Activated T-helper 1 cell treated with Interleukin-2 at 50 U/mL for 16 hours (primary cell): Measurements from ENCODE around the gene OXNAD1.

Source experiments
- DNase-seq: peaks from one replicate; pipeline ENCODE4 v3.0.0-alpha.2; 2020; ENCODE audit warnings: low read depth

OXNAD1 gene

DNA sequence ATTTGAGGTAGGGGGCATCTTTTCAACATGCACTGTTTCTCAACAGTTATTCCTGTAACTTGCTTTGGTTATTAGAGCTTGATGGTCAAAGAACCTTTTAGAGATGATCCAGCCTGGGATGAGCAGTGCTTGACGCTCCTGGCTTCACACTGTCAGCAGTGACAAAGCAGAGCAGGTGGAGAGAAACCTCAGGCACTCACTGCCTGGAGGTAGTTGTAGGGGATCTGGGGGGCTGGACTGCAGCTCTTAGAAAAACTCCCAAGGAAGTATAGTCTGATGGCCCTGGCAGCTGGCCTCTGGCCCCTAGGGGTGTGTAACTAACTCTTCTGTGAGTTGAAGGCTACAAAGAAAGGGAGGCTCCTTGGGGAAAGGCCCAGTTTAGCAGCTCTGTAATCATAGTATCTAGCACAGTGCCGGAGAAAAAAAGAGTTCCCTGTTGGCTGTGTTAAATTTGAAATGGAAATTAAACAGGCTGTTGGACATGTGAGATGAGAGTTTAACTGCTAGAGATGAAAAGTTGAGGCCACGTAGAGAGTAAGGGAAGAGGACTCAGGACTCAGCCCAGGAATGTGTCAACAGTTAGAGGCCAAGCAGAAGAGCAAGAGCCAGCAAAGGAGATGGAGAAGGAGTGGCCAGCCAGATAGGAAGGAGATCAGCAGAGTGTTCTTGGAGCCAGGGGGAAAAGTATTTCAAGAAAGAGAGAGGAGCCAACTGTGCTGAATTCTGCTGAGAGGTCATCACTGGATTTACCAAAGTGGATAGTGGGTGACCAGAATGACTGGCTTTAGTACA lies 14.2 kb downstream of the OXNAD1 start:
- no peak for DNase-seq

DNA sequence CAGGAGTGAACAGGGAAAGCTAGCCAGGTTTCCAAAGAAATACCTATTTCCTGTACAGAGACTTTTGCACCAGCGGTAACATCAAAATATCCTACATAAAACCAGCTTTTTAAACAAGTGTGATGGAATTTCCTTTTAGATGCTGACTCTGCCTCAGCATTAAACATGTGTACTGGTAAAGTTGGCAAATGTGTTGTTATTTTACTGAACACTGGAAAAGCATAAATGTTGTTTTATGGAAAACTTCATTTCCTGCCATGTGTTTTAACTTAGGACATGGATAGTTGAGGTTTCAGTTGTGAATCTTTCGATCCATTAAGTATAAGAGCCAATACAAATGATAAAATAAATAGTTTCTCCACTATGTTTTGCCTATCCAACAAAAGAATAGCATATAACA lies 15.7 kb downstream of the OXNAD1 start:
- no peak for DNase-seq

DNA sequence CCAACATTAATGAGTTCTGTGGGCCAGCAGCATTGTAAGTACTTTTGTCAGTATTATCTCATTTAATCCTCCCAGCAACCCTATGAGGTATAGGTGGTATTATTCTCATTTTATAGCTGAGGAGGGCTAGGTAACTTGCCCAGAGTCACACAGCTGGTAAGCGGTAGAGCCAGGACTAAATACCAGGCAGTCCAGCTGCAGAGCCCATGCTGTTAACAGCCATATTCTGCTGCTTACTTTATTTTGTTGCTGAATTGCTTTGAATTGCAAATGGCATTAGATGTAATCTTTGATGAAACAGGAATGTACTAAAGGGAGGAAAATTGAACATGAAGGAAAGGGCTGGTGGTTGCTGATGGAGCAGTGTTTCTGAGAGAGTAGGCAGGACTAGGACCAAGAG lies 19.6 kb downstream of the OXNAD1 start:
- DNase-seq = no peak

DNA sequence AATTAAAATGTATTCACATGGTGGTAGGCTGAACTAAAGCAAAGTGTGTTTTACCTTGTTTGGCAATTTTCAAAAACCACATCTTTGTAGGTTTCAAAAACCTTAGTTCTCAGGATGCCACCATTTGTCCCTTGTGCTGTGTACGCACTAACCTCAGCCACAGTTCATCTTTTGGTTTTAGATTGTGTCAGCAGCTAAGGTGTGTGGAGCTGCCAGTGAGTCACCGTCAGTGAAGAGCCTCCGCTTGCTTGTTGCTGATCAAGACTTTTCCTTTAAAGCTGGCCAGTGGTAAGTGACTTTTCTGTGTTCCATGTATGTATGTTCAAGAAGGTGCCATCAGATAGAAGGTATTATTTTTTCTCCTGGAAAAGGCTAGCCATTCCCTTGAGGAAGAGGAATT lies 21.1 kb downstream of the OXNAD1 start:
- peak; percentile 54 for DNase-seq

DNA sequence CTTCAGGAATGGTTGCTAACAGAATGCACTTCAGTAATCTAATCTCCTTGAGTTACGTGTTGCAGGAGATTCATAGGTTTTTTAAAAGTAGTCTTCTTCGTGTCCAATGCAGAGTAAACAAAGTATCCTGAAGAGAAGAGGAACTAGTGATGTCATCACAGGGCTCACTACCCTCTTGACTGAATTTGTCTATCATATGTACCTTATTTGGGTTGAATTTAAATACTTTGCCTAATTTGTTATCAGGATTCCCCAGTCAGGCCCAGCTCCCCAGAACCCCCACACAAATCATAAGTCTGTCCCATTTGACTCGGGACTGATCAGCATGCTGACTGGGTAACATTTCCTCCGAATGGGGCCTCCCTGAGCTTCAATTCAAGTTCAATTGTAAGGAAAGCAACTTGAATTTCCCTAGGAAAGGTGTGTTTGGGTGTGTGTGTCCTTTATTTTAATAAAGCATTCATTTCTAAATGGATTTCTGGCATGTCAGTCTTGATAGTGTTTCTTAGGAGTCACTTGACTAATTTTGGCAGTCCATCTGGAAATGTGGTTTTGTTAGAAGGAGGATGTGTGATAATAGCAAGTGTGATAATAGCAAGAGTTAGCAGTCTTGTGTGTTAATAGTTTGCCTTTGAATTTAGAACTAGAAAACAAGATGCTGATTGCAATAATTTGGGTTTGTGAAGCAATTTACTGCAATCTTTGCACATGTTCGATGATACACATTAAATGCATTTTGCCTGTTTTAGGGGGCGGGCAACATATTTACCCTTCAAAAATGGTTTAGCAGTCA lies 21.9 kb downstream of the OXNAD1 start:
- DNase-seq = no peak

GRCh38 chr3:16288664-16289063 lies 23.7 kb downstream of the OXNAD1 start:
- DNase-seq = no peak

- DNase-seq = no peak
These were observed 24.3 kb downstream of the OXNAD1 start for GRCh38 chr3:16289144-16289889.

GRCh38 chr3:16290007-16290826 lies 25.2 kb downstream of the OXNAD1 start:
- no peak for DNase-seq

- no peak for DNase-seq
These were observed 25.8 kb downstream of the OXNAD1 start for GRCh38 chr3:16290827-16291196.

DNA sequence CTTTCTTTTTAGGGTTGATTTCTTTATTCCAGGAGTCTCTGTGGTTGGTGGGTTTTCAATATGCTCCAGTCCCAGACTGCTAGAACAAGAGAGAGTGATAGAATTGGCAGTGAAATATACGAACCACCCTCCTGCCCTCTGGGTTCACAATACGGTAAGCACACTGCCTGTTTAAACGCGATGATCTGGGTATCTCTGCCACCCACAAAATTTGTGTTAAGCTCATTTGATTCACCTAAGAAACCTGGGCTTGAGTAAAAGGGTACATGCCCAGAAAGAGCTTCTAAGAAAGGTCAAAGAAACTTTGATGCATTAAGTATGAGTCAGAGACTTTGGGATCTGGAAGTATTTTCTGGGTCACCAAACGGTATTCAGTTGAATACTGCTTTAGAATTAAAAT lies 29.8 kb downstream of the OXNAD1 start:
- DNase-seq = no peak

DNA sequence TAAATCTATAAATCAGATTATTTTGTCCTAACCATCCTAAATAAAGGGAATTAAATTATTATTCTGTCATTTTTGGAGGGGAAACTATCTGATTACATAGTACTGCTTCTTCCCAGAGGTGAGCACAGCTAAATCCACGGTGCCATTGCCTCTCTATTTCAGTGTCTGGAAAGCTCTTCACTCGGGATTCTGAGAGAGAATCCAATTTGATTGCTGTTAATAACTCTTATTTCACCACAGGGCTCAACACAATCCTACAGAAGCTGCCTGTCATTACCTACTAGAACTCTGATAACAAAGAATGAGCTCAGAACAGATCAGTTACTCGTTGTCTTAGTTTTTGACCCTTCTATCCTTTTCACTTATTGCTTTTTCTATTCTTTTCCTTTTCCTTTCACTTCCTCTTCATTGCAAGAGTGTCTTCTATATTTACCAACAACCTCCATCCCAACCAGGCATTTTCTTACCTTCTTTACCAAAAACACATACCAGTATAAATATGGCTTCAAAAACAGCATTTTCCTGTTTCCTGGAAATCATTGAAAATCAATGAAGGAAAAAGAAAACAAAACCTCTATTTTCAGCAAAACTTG lies 30.4 kb downstream of the OXNAD1 start:
- no peak for DNase-seq

- DNase-seq = no peak
These were observed 33.2 kb downstream of the OXNAD1 start for GRCh38 chr3:16297997-16298885.

GRCh38 chr3:16298891-16299290 lies 33.9 kb downstream of the OXNAD1 start:
- no peak for DNase-seq

DNA sequence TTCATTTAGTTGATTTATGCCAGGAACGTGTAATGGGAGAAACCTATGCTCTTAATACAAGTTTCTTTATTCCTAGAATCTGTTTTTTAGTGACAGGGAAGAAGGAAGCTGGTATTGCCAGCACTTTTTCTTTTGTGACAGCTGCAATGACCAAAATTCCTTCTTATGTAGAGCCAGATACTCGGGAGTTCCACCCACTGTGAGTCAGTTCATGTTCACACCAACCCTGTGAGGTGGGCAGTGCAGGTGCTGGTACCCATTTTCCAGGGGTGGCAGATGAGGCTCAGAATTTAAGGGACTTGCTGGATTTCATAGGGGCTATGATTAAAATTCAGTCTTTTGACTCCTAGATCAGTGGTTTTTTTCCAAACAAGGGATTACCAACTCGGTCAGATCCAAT lies 34.7 kb downstream of the OXNAD1 start:
- no peak for DNase-seq

GRCh38 chr3:16300307-16300706 lies 35.3 kb downstream of the OXNAD1 start:
- DNase-seq = no peak

GRCh38 chr3:16300881-16301359 lies 35.9 kb downstream of the OXNAD1 start:
- peak; percentile 36 for DNase-seq

DNA sequence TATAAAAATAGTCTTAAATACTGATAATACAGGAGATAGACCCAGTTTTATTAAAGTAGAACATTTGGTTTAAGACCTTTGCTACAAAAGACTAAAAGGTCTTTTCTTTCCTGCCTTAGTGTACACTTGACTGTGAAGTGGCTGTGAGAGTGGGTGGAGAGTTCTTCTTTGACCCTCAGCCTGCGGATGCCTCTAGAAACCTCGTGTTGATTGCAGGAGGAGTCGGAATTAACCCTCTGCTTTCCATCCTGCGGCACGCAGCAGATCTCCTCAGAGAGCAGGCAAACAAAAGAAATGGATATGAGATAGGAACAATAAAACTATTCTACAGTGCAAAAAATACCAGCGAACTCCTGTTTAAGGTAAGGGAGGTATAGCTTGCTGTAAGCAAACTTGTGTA lies 36.5 kb downstream of the OXNAD1 start:
- DNase-seq = no peak

DNA sequence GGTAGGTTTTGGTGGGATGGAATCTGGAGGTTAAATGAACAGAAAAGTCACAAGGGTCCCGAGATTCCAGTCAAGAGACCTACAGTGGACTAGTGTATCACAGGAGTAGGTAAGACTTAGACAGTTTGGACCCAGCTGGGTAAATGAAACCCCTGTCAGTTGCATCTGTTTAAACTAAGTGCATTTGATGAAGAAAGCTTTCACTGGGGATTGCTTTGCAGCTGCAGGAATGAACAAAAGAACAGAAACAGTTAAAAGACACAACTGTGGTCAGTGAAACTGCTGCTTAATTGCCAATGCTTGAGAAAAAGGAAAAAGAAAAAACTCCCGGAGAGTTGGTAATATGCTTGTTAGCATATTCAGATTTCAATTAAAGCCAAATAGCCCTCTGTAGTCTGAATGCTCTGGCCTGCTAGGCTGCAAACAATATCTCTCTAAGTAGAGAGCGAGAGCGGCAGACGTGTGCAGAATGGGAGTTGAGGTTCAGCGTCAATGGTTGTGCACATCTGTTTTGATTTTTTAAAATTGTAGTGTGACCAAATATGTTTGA lies 37.1 kb downstream of the OXNAD1 start:
- no peak for DNase-seq

GRCh38 chr3:16303037-16303575 lies 38.1 kb downstream of the OXNAD1 start:
- DNase-seq = no peak
